HepG2 (cell line): Measurements from ENCODE around the gene RSPH1. TPM values are rescaled to one million over a fixed set of nuclear protein-coding genes. Genes with fewer than 3 reads are reported as not detected.

Experiments
- ARNT ChIP-seq: fragments of 450-650 bp; IDR thresholded peaks from 2 replicates; pipeline ENCODE4 v1.6.1; 2017
- ATF5 ChIP-seq: sonication (generic); formaldehyde crosslinking; IDR thresholded peaks from 2 replicates; pipeline ENCODE4 v1.4.0; 2020; ENCODE audit warnings: mild to moderate bottlenecking, low read depth, missing genetic modification reagents
- CREB1 ChIP-seq, 2 experiments: fragments of 450-650 bp in 1 of 2; IDR thresholded peaks; 2 replicates each; pipeline ENCODE4 v1.6.1; 2016 to 2017; ENCODE audit warnings: control low read depth in 1 of 2, mild to moderate bottlenecking in 1 of 2, missing compliant biosample characterization in 1 of 2, missing genetic modification characterization in 1 of 2
- MED1 ChIP-seq: sonication (generic); formaldehyde crosslinking; IDR thresholded peaks from 2 replicates; pipeline ENCODE4 v1.4.0; 2020; ENCODE audit warnings: missing genetic modification reagents
- NFYC ChIP-seq: IDR thresholded peaks from 2 replicates; pipeline ENCODE4 v1.6.1; 2016; ENCODE audit warnings: missing genetic modification reagents, missing compliant biosample characterization
- SP2 ChIP-seq: sonication (generic); formaldehyde crosslinking; IDR thresholded peaks from 2 replicates; pipeline ENCODE4 v1.5.1; 2020; ENCODE audit warnings: mild to moderate bottlenecking, missing genetic modification reagents
- ZBTB42 ChIP-seq: sonication (generic); formaldehyde crosslinking; IDR thresholded peaks from 2 replicates; pipeline ENCODE4 v1.5.0; 2020; ENCODE audit warnings: mild to moderate bottlenecking, missing genetic modification reagents
- ZBTB49 ChIP-seq: sonication (generic); formaldehyde crosslinking; IDR thresholded peaks from 2 replicates; pipeline ENCODE4 v1.4.0; 2020; ENCODE audit warnings: missing genetic modification reagents, borderline replicate concordance
- ZFY ChIP-seq: sonication (generic); formaldehyde crosslinking; IDR thresholded peaks from 2 replicates; pipeline ENCODE4 v1.4.0; 2020; ENCODE audit warnings: missing genetic modification reagents
- ZNF180 ChIP-seq: sonication (generic); formaldehyde crosslinking; IDR thresholded peaks from 2 replicates; pipeline ENCODE4 v1.4.0; 2020; ENCODE audit warnings: low read depth, missing genetic modification reagents, borderline replicate concordance
- ZNF329 ChIP-seq: sonication (generic); formaldehyde crosslinking; IDR thresholded peaks from 2 replicates; pipeline ENCODE4 v1.9.0; 2021; ENCODE audit warnings: low read depth, mild to moderate bottlenecking, missing genetic modification reagents
- ZNF652 ChIP-seq: IDR thresholded peaks from 2 replicates; pipeline ENCODE4 v1.6.1; 2016; ENCODE audit warnings: low read depth, borderline replicate concordance
- ZNF720 ChIP-seq: sonication (generic); formaldehyde crosslinking; IDR thresholded peaks from 2 replicates; pipeline ENCODE4 v1.4.0; 2020; ENCODE audit warnings: missing genetic modification reagents
- polyA plus RNA-seq, 8 experiments: library from polyadenylated mRNA; depleted of rRNA in 3 of 8; stranded (reverse) in 7 of 8; unstranded in 1 of 8; fragments of >200 nt; fragmentation: Illumina TruSeq in 4 of 8; extraction: Trizol in 4 of 8; gene quantifications; 2 replicates each; pipeline versions ENCODE4 v1.2.1 to v1.2.3, GENCODE V29; 2011 to 2016; ENCODE audit warnings: low read depth in 4 of 8, missing spikeins in 1 of 8, mixed read lengths in 1 of 8; ENCODE audit not compliant: insufficient read depth in 1 of 8
- total RNA-seq, 5 experiments: library from RNA; depleted of rRNA; stranded (reverse); fragments of >200 nt; fragmentation: Illumina TruSeq; extraction: Trizol; gene quantifications; 2 replicates each; pipeline ENCODE4 v1.2.3, GENCODE V29; 2016; ENCODE audit warnings: low read depth in 1 of 5

RSPH1 gene
- total and polyA plus RNA-seq, 2 of the 13 experiments (the other 11 are each of a cell fraction or from before 2014, with no cell fraction given): not detected

GRCh38 chr21:42463861-42464515 is 32.0 kb downstream of the RSPH1 start (continued):
- no peak for TF ChIP-seq MED1 (CRISPR knock-in tag)
- no peak for TF ChIP-seq ZBTB42
- TF ChIP-seq ZNF652 (CRISPR knock-in tag): no peak
- no peak for TF ChIP-seq ZNF720 (CRISPR knock-in tag)
- no peak for TF ChIP-seq ZBTB49 (CRISPR knock-in tag)
- 0 out of 2 replicates have a peak, but pooled peaks have one; percentile 22 for TF ChIP-seq CREB1 (IDR thresholded peaks at IDR 0.05)
- no peak for TF ChIP-seq CREB1 (CRISPR knock-in tag; IDR thresholded peaks at IDR 0.05)
- TF ChIP-seq ZFY (CRISPR knock-in tag): no peak
- no peak for TF ChIP-seq ATF5 (CRISPR knock-in tag)
- no peak for TF ChIP-seq ZNF329 (CRISPR knock-in tag)
- TF ChIP-seq NFYC (CRISPR knock-in tag): peak; percentile 82
- no peak for TF ChIP-seq ZNF180 (CRISPR knock-in tag)
- TF ChIP-seq ARNT: no peak
- TF ChIP-seq SP2: peak; percentile 63
